GM12874 (cell line): Measurements from ENCODE around the gene UBE2E2.

ENCODE experiments used
- TF ChIP-seq, protein P1 (sequence below): IDR thresholded peaks from 2 replicates; pipeline ENCODE4 v1.5.1; 2011; ENCODE audit warnings: low read depth, mild to moderate bottlenecking, control low read depth, low read length, moderate library complexity; ENCODE audit not compliant: insufficient read depth

Gene UBE2E2

DNA sequence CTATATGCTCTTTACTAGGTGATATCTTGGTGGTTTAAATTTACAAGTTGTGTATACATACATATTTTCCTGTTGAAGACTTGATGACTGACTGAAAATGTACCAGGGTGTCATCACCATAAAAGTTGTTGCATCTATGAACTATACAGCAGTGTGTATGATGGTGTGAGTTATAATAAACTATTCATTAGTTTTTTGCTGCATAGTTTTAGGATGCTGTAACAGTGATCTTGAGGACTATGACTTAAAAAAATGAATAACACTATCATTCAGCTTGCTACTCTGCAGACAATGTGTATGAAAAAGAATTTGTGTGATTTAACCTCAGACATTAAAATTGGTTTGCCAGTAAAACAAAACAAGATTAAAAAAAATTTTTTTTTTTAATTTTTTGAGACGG, 49.0 kb downstream of the UBE2E2 start:
- TF ChIP-seq, protein P1, sequence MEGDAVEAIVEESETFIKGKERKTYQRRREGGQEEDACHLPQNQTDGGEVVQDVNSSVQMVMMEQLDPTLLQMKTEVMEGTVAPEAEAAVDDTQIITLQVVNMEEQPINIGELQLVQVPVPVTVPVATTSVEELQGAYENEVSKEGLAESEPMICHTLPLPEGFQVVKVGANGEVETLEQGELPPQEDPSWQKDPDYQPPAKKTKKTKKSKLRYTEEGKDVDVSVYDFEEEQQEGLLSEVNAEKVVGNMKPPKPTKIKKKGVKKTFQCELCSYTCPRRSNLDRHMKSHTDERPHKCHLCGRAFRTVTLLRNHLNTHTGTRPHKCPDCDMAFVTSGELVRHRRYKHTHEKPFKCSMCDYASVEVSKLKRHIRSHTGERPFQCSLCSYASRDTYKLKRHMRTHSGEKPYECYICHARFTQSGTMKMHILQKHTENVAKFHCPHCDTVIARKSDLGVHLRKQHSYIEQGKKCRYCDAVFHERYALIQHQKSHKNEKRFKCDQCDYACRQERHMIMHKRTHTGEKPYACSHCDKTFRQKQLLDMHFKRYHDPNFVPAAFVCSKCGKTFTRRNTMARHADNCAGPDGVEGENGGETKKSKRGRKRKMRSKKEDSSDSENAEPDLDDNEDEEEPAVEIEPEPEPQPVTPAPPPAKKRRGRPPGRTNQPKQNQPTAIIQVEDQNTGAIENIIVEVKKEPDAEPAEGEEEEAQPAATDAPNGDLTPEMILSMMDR: no peak

DNA sequence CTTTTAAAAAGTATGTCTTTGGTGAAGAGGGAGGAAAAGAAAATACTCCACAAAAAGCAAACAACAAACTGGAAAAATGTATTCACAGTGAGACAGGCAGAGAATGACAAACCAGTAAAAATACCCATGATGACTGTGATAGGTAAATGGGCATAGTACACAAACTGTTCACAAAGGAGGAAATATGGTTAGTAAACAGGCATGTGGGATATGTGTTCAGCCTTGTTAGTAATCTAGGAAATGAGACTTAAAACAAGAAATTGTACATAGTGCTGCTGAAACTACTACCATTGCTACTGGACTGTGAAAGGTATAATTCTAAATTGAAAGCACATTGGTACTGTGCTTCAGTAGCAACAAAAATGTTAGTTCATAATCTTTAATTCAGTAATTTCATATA, 50.1 kb downstream of the UBE2E2 start:
- TF ChIP-seq, protein P1: no peak

DNA sequence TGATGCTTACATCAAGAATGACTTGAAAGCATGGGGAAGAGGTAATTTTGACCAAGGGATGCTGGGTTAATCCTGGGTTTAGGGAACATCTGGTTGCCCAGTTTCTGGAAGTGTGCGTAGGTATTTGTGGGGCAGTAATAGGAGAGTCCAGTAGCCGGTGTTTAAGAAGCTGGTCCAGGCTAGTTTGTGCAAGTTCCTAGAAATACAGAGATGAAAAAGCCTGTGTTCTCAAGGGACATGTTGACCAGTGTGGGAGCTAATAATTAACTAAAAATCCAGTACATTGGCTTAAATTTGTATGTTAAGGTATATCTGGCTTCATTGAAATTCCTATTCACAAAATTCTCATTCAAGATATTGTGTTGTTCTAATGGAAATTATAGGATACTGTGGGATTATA, 51.2 kb downstream of the UBE2E2 start:
- TF ChIP-seq, protein P1: no peak

DNA sequence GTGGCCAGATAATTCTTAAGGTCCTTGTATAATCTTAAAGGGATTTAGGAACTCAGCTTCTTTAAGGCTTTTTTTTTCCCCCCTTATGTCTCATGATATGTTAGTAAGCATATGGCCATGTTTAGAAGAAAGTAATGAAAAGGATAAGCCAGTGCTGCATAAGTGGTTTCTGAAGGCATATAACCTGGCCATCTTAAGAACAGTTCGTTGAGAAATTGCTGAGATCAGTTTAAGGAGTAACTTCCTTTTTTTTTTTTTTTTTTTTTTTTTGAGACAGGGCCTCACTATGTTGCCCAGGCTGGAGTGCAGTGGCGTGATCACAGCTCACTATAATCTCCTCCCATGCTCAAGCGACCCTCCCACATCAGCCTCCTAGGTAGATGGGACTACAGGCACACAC, 51.7 kb downstream of the UBE2E2 start:
- TF ChIP-seq, protein P1: no peak

DNA sequence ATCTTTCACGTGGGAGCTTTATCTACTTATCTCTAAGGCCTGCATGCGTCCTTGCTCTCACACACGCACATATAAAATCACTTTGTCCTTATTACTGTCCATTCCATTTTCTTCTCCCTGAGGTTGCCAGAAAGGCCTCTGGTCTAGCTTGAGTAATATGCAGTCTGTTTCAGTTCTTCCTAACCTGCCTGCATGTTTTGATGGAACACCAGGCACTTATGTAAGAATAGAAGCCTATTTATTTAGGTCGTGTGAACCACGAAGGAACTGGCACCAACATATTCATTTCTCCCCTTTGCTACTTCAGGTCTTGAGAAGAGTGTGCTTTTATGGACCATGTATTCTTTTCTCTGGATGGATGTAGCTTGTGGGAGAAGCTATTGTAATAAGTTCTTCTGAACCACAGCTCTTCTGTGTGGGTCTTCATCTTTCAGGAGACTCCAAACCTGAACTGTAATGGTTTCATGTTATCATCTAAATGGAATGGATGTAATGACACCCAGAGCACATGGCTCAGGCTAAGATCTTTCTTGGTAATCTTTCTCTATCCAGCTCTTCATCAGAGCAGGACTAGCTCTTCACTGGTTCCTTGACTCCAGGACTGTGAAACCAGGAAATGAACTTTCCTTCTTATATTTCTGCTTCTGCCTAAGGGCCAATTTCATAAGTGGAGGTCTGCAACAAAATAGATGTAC, 53.8 kb downstream of the UBE2E2 start:
- TF ChIP-seq, protein P1: no peak

DNA sequence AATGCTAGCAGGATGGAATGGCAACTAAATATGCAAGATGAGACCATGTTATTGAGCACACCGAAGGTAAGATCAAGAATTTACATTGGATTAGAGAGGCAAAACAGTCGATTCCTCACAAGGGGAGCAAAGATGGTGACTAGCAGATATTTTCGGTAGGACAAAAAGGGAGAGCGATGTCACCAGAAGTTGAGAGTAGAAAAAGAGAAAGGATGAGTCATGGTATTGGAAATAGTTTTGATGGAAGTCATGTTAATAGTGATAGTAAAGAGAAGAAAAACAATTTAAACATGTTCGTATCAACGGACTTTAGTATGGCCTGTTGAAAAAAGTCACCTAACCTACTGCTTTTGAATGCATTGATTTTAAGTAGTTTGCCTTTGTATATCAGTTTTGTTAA, 55.0 kb downstream of the UBE2E2 start:
- TF ChIP-seq, protein P1: no peak

DNA sequence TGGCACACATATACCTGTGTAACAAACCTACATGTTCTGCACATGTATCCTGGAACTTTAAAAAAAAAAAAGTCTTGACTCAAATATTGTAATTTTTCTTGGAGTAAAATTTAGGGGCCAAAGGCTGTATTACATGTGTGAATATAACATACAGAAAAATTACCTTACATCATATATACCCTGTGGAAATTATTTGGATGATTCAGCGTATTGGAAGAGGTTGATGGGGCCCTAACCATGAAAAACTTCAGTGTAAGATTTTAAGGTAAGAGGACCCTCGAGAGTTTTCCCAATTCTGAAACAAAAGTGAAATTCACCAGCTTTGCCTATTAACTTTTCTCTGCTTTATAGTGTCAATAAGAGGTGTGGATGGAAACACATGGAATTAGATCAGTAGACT, 56.4 kb downstream of the UBE2E2 start:
- TF ChIP-seq, protein P1: no peak
